Subcutaneous abdominal adipose tissue (tissue), 5 donors: ENCODE data around the gene IGFN1.

Source experiments
- H3K27ac ChIP-seq: one replicate; pipeline ENCODE4 v1.7.0; 2013; ENCODE audit warnings: low read depth, mild to moderate bottlenecking, inconsistent platforms, low read length, moderate library complexity
- H3K27me3 ChIP-seq, 5 donors: one replicate each; pipeline ENCODE4 v1.7.0; 2013; ENCODE audit warnings: low read length in 5 of 5, inconsistent platforms in 1 of 5; ENCODE audit not compliant: control insufficient read depth in 5 of 5, insufficient read depth in 4 of 5
- H3K36me3 ChIP-seq, 5 donors: one replicate each; pipeline ENCODE4 v1.7.0; 2013; ENCODE audit warnings: low read length in 5 of 5; ENCODE audit not compliant: control insufficient read depth in 5 of 5, insufficient read depth in 5 of 5
- H3K4me1 ChIP-seq, 5 donors: one replicate each; pipeline ENCODE4 v1.7.0; 2013; ENCODE audit warnings: low read length in 5 of 5, mild to moderate bottlenecking in 3 of 5, moderate library complexity in 1 of 5; ENCODE audit not compliant: control insufficient read depth in 5 of 5, insufficient read depth in 5 of 5
- H3K4me3 ChIP-seq, 5 donors: one replicate each; pipeline ENCODE4 v1.7.0; 2013; ENCODE audit warnings: low read length in 5 of 5, low read depth in 1 of 5
- H3K9ac ChIP-seq, 5 donors: one replicate each; pipeline ENCODE4 v1.7.0; 2013; ENCODE audit warnings: low read length in 5 of 5, mild to moderate bottlenecking in 4 of 5, moderate library complexity in 3 of 5
- H3K9me3 ChIP-seq, 5 donors: one replicate each; pipeline ENCODE4 v1.7.0; 2013; ENCODE audit warnings: low read length in 5 of 5; ENCODE audit not compliant: control insufficient read depth in 5 of 5
- donor health status: healthy.
- donor health status: healthy.
- donor health status: healthy.
- donor health status: healthy.
- donor health status: healthy.

IGFN1 gene

DNA sequence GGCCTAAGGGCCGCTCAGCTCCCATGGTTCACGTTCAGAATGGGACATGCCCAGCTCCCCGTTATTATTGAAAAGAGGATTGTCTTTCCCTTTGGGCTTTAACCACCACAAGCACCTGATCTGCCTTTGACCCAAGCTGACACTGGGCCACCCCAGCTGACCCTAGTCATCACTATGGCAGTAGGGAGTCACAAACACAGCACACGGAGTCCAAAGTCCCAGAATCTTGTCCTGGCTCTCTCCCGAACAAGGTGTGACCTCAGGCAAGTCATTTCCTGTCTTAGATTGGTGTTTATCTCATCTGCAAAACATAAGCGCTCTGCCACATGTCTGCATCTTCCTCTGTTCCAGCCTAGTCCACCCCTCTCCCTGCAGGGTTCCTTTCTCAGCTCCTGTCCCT, 31.5 kb downstream of the IGFN1 start:
- no peak overlapping the region for H3K9ac ChIP-seq
- H3K4me3 ChIP-seq: no peak overlapping the region
- no peak overlapping the region for H3K27ac ChIP-seq
- H3K27me3 ChIP-seq: peaks cover 0 to 6% (median 0%) of the 10 kb centered on the region in 5 donors
- no peaks in the 10 kb centered on the region for H3K9me3 ChIP-seq
- peaks cover 0 to 3% (median 0%) of the 10 kb centered on the region in 5 donors for H3K4me1 ChIP-seq
- no peaks in the 10 kb centered on the region for H3K36me3 ChIP-seq

DNA sequence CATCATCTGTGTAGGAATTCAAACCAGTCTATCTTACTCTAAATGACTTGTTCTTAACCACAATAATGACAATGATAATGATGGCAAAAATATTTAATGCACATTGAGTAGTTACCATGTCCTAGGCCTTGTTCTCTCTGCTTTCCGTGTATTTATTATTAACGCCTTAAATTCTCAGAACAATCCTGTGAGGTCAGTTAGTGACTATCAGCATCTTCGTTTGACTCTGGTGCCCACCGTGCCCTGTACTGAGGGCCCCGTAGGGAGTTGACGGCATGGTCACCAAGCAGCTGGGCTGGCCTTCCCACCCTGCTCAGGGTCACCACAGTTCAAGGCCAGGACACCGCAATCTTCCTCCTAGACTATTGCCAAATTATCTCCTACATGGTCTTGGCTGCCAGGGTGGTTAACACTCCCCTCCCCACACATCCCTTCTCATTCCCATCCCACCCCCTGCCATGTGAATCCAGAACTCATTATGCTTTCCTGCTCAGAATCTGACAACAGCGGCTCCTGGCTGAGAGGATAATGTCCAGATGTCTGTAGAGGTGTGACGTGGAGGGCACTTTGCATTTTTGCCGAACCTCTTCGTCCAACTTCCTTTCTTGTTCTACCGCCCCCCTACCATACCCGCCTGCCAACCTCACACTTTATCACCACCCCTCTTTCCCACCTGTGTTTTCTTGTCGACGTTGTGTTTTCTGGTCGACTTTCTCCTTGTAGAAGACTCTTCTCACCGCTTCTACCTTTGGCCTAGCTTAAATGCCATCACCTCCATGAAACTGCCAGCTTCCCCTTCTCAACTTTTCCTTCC, 33.4 kb downstream of the IGFN1 start:
- no peaks in the 10 kb centered on the region for H3K9me3 ChIP-seq

GRCh38 chr1:201224666-201225370, 34.2 kb downstream of the IGFN1 start:
- Histone ChIP-seq H3K9ac (no peak overlapping the region), H3K27me3 (peaks cover 0 to 17% (median 0%) of the 10 kb centered on the region in 5 donors), H3K36me3 (no peaks in the 10 kb centered on the region), H3K4me3 (no peak overlapping the region), H3K9me3 (no peaks in the 10 kb centered on the region), H3K27ac (no peak overlapping the region), H3K4me1 (peaks cover 0 to 3% (median 0%) of the 10 kb centered on the region in 5 donors)

More for the DNA sequence above, 33.4 kb downstream of the IGFN1 start:
- H3K36me3 ChIP-seq: no peaks in the 10 kb centered on the region
- H3K4me1 ChIP-seq: peaks cover 0 to 3% (median 0%) of the 10 kb centered on the region in 5 donors
- H3K27ac ChIP-seq: no peak overlapping the region
- H3K9ac ChIP-seq: no peak overlapping the region
- H3K4me3 ChIP-seq: no peak overlapping the region
- peaks cover 0 to 12% (median 0%) of the 10 kb centered on the region in 5 donors for H3K27me3 ChIP-seq

- peaks cover 0 to 3% (median 0%) of the 10 kb centered on the region in 5 donors for H3K4me1 ChIP-seq
- H3K4me3 ChIP-seq: no peak overlapping the region
- no peaks in the 10 kb centered on the region for H3K9me3 ChIP-seq
- H3K36me3 ChIP-seq: no peaks in the 10 kb centered on the region
- no peak overlapping the region for H3K27ac ChIP-seq
- peaks cover 0 to 17% (median 0%) of the 10 kb centered on the region in 5 donors for H3K27me3 ChIP-seq
- H3K9ac ChIP-seq: no peak overlapping the region
Measured at GRCh38 chr1:201226178-201226514, 35.5 kb downstream of the IGFN1 start.

DNA sequence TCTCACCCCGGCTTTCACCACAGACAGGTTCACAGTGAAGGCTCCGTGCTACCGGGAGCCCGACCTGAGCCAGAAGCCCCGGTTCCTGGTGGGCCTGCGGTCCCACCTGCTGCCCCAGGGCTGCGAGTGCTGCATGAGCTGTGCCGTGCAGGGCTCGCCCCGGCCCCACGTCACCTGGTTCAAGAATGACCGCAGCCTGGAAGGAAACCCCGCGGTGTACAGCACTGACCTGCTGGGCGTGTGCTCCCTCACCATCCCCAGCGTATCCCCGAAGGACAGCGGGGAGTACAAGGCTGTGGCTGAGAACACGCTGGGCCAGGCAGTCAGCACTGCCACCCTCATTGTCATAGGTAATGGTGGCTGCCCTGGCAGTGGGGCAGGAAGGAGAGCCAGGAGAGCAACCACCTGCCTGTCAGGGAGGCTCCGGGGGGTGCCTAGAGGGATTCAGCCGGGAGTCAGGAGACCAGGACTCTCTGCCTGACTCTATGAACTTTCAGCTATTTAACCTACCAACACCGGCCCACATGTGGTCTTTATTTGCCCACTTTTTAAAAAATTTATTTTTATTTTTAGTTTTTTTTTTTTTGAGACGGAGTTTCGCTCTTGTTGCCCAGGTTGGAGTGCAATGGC, 36.4 kb downstream of the IGFN1 start:
- no peak overlapping the region for H3K4me3 ChIP-seq
- H3K27me3 ChIP-seq: peaks cover 0 to 17% (median 0%) of the 10 kb centered on the region in 5 donors
- H3K9me3 ChIP-seq: no peaks in the 10 kb centered on the region
- H3K27ac ChIP-seq: no peak overlapping the region
- no peaks in the 10 kb centered on the region for H3K36me3 ChIP-seq
- H3K9ac ChIP-seq: no peak overlapping the region
- peaks cover 0 to 3% (median 0%) of the 10 kb centered on the region in 5 donors for H3K4me1 ChIP-seq

GRCh38 chr1:201228011-201228983, 37.7 kb downstream of the IGFN1 start:
- Histone ChIP-seq H3K36me3 (no peaks in the 10 kb centered on the region), H3K27ac (no peak overlapping the region), H3K4me3 (no peak overlapping the region), H3K27me3 (peaks cover 0 to 17% (median 0%) of the 10 kb centered on the region in 5 donors), H3K9me3 (peaks cover 0 to 3% (median 0%) of the 10 kb centered on the region in 5 donors), H3K9ac (no peak overlapping the region), H3K4me1 (no peaks in the 10 kb centered on the region)

DNA sequence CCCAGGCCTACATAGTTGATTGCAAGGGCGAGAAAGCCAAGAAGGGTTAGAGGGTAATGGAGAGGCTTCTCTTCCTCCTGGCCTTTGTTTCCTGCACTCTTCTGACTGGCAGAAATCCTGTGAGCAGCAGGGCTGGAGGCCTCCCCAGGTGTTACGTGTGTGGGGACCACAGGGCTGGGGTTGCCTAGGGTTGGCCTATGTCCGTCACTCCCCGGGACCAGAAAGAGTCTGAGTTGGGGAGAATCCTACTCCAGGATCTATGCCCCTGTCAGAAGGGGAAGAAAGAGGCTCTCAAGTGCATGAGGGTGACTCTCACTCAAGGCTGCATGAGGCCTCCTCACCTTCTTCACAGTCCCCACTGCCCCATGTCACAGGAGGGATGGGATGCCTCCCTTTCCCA, 38.5 kb downstream of the IGFN1 start:
- Histone ChIP-seq H3K36me3 (no peaks in the 10 kb centered on the region), H3K9ac (no peak overlapping the region), H3K27ac (no peak overlapping the region), H3K4me1 (no peaks in the 10 kb centered on the region), H3K27me3 (peaks cover 0 to 17% (median 0%) of the 10 kb centered on the region in 5 donors), H3K9me3 (peaks cover 0 to 3% (median 0%) of the 10 kb centered on the region in 5 donors), H3K4me3 (no peak overlapping the region)

DNA sequence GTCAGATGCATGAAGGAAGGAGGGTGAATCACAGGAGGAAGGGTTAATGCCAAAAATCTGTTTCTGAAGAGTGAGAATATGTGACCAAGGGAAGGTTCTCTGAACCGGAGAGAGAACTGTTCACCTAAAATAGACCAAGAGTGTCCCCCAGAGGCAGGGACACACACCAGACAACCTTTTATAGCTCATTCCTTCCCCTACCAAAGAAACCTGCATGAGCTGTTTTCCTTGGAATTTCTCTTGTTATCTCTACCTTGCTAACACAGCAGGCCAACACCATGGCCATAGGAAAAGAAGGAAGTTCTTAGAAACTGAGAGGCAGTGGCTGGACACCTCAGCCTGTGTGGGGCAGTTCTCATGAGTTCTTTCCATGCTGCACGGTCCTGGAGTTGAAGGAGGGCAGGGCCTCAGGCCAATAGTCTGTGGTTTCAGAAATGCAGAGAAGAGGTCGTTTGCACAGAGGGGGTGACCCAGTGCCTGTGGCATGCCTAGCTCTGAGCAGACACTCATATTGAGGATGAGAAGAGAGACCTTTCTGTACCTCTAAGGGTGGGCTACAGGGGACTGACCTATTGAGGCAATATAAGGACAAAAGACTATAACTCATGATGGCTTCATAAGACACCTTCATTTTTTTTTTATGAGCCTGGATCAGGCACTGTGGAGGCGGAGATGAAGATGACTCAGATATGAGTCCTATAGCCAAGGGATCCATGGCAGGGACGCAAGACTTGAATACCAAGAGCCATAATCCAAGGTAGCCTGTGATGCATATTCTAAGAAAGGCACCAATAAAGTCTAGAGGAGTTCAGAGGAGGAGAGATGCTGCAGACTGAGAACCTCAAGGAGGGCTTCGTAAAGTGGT, 39.4 kb downstream of the IGFN1 start:
- Histone ChIP-seq H3K9me3 (peaks cover 0 to 3% (median 0%) of the 10 kb centered on the region in 5 donors), H3K9ac (no peak overlapping the region)

DNA sequence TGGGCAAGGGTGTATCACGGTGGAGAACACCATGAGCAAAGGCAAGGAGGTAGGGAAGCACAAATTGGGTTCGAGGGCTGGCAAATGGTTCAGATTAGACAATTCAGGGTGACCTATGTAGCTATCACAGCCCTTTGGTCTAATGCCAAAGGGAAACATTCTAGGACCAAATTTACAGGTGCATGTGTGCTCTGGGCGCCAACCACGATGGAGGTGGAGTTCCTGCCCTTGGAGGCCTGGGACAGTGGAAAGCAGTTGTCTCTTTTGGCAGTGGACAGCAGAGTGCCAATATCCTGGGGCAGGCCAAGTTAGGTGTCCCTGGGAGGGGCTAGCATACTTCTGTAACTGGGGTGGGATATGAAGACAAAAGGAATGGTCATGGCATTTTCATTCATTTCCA, 40.1 kb downstream of the IGFN1 start:
- peaks cover 0 to 3% (median 0%) of the 10 kb centered on the region in 5 donors for H3K9me3 ChIP-seq
- H3K27me3 ChIP-seq: peaks cover 0 to 15% (median 0%) of the 10 kb centered on the region in 5 donors
- H3K36me3 ChIP-seq: no peaks in the 10 kb centered on the region
- H3K4me3 ChIP-seq: no peak overlapping the region
- no peak overlapping the region for H3K27ac ChIP-seq
- H3K9ac ChIP-seq: no peak overlapping the region
- no peaks in the 10 kb centered on the region for H3K4me1 ChIP-seq

More for the DNA sequence above, 39.4 kb downstream of the IGFN1 start:
- Histone ChIP-seq H3K36me3 (no peaks in the 10 kb centered on the region), H3K4me1 (no peaks in the 10 kb centered on the region), H3K27me3 (peaks cover 0 to 17% (median 0%) of the 10 kb centered on the region in 5 donors), H3K4me3 (no peak overlapping the region), H3K27ac (no peak overlapping the region)
